GM21576 (cell line): ENCODE measurements around the gene MRO.

ENCODE experiments used
- ATAC-seq: cut with Tn5 transposase; IDR thresholded peaks from one replicate; pipeline ENCODE4 v1.9.1; 2021; ENCODE audit warnings: mild to moderate bottlenecking, moderate library complexity; ENCODE audit not compliant: unreplicated experiment

MRO gene

GRCh38 chr18:50748243-50749229, 71.3 kb downstream of the MRO start:
- ATAC-seq, result no peak

- ATAC-seq, result no peak
These were observed 72.0 kb downstream of the MRO start for GRCh38 chr18:50747849-50748242.

DNA sequence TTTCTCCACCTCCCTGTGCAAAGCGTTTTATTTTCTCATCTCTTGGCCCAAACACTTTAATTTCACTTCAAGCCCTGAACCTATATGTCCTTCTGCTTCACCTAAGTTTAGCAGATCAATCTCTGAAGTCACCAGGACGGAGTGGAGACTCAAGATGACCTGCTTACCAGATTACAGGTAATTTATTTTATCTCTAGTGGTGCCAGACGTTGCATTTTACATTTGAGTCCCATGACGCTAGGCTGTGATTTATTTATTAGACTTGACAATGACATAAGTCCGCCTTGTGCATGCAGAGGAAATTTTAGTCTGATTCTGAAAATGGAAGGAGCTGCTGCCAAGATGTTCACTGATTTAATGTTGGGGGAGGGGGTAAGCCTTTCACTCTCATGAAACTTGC, 73.9 kb downstream of the MRO start:
- ATAC-seq, result no peak
